ENCODE measurements around the gene STOML2.

STOML2 gene

GRCh38 chr9:35104586-35104985 lies 1.7 kb upstream of the STOML2 start:
- ChIA-PET CTCF (interaction anchor here (0.6 to 15.9 kb wide), 6 partner anchors 8 to 449 kb away, joined by 3 to 162 read pairs (median 8); partner anchors contain the start of genes ATOSB and PIGO), POLR2A (no interaction called here)
- no peak for TF ChIP-seq CTCF (IDR thresholded peaks at IDR 0.05; ENCODE audit: insufficient read depth, low read length, missing control alignments)
- DNase-seq (ENCODE audit: low read depth, low spot score) = no peak
- H3K4me3 ChIP-seq (ENCODE audit: low read depth, low read length) = no peak overlapping the region

- H3K4me3 ChIP-seq (ENCODE audit: low read depth, low read length) = peak overlapping the region; percentile 65
- ChIA-PET CTCF (interaction anchor here (0.8 to 15.9 kb wide), 10 partner anchors 7 to 450 kb away, joined by 3 to 162 read pairs (median 6); partner anchors contain the start of genes ATOSB and PIGO), POLR2A (interaction anchor here (1.1 to 1.3 kb wide), 5 partner anchors 8 to 435 kb away, joined by 4 to 13 read pairs (median 10); partner anchors contain the start of genes FANCG and VCP)
- no peak for DNase-seq (ENCODE audit: low read depth, low spot score)
- TF ChIP-seq CTCF (IDR thresholded peaks at IDR 0.05; ENCODE audit: insufficient read depth, low read length, missing control alignments) = no peak
Observed at GRCh38 chr9:35103660-35104191, 795 bp upstream of the STOML2 start.

- ChIA-PET POLR2A (interaction anchor here (0.6 to 1.3 kb wide), 5 partner anchors 9 to 44 kb away, joined by 3 to 13 read pairs (median 10); partner anchors contain the start of genes FANCG and VCP), CTCF (interaction anchor here (0.6 to 15.9 kb wide), 9 partner anchors 6 to 377 kb away, joined by 3 to 162 read pairs (median 6); partner anchors contain the start of genes FANCG and PIGO)
- no peak for DNase-seq (ENCODE audit: low read depth, low spot score)
- H3K4me3 ChIP-seq (ENCODE audit: low read depth, low read length) = peak overlapping the region; percentile 65
- TF ChIP-seq CTCF (IDR thresholded peaks at IDR 0.05; ENCODE audit: insufficient read depth, low read length, missing control alignments) = no peak
Observed at GRCh38 chr9:35102465-35102768, 514 bp downstream of the STOML2 start.

DNA sequence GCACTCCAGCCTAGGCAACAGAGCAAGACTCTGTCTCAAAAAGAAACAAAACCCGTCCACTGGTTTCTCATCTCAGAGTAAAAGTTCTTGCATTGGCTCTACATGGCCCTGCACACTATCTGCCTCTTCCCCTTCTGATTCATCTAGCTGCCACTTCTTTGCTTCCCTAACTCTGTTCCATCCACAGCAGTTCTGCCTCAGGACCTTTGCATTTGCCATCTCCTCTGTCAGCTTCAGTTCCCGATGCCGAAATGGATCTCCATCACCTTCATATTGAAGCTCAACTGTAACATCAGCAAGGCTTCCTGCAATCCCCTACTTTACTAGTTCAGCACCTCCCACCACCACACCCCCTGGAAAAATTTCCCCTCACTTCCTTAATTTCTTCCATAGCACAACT lies 5.4 kb downstream of the STOML2 start:
- CTCF ChIA-PET = interaction anchor here (0.7 to 8.7 kb wide), 9 partner anchors 11 to 381 kb away, joined by 3 to 209 read pairs (median 47); partner anchors contain the start of genes ATOSB, FANCG, STOML2 and VCP
- no peak for TF ChIP-seq CTCF (IDR thresholded peaks at IDR 0.05; ENCODE audit: insufficient read depth, low read length, missing control alignments)
- H3K4me3 ChIP-seq (ENCODE audit: low read depth, low read length) = no peak overlapping the region
- POLR2A ChIA-PET = interaction anchor here (0.6 to 1.7 kb wide), 2 partner anchors 11 to 26 kb away, joined by 4 to 11 read pairs; partner anchors contain the start of gene VCP
- DNase-seq (ENCODE audit: low read depth, low spot score) = no peak

DNA sequence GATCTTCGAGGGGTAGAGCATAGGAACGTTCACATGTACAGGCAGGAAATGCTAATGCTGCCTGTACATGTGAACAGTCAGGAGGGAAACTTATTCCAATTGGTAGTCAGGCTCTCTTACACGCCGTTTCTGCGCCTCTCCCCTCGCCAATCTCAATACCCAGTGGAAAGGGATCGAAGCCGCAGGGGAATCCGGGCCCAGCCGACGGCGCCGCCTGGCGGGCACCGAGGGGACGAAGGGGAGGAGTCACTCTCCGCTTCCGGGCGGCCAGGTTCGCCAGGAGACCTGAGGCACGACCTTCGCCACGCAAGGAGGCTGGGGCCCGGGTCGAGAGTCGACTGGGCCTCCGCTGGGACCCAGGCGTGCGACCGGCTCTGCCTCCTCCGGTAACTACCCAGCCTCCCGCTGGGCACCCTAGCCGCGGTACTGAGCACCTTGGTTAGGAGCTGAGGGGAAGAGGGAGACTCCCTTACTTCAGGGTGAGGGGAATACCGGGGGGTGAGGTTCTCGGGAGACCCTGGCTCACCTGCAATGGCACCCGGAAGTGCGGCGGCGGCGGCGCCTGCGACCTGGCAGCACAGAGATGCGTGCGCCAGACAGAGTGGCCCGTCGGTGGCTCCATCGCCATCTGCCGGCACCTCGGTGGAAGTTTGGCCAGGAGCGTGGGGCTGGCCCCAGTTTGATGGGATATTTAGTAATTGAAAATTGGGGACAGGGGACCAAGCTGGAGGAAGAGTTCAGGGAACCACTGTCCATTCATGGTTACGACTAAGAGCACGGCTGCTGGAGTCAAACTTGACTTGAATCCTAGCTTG lies 6.7 kb downstream of the STOML2 start, which contains the start of gene PIGO:
Gene PIGO (minus strand): TSS at position 557 of the 815 bp plus-strand sequence. CDS start 1,026 bp downstream, outside the sequence.
- ChIA-PET CTCF (interaction anchor here (0.6 to 8.7 kb wide), 37 partner anchors 10 to 551 kb away, joined by 3 to 209 read pairs (median 4); partner anchors contain the start of genes ATOSB, FANCG, STOML2 and UNC13B), POLR2A (interaction anchor here (0.9 to 1.7 kb wide), 4 partner anchors 15 to 197 kb away, joined by 3 to 11 read pairs (median 6); partner anchors contain the start of genes FANCG and VCP)
- peak within 1 kb of the TSS; percentile 99 for H3K4me3 ChIP-seq (ENCODE audit: low read depth, low read length)
- DNase-seq (ENCODE audit: low read depth, low spot score) = no peak
- TF ChIP-seq CTCF (IDR thresholded peaks at IDR 0.05; ENCODE audit: insufficient read depth, low read length, missing control alignments) = peak; percentile 97
